GM12878 (cell line): ENCODE data around the gene SLC15A3.

Experiments
- BMI1 ChIP-seq: fragments of 450-650 bp; IDR thresholded peaks from 2 replicates; pipeline ENCODE4 v1.6.1; 2016; ENCODE audit warnings: mild to moderate bottlenecking, moderate library complexity, borderline replicate concordance
- CREB1 ChIP-seq: IDR thresholded peaks from 2 replicates; pipeline ENCODE4 v1.6.1; 2012; ENCODE audit warnings: low read depth, mild to moderate bottlenecking, inconsistent platforms
- CTCF ChIP-seq, 3 experiments: IDR thresholded peaks in 2 of 3; conservative IDR thresholded peaks in 1 of 3; 2 replicates each; pipeline ENCODE4 v1.5.1; 2011; ENCODE audit warnings: low read depth in 3 of 3, low read length in 3 of 3, mild to moderate bottlenecking in 3 of 3, control low read depth in 2 of 3, moderate library complexity in 2 of 3, inconsistent platforms in 1 of 3, mixed read lengths in 1 of 3; ENCODE audit not compliant: control insufficient read depth in 2 of 3, insufficient read depth in 1 of 3; ENCODE audit errors: extremely low read depth in 1 of 3
- DPF2 ChIP-seq: fragments of 450-650 bp; IDR thresholded peaks from 2 replicates; pipeline ENCODE4 v1.6.1; 2017; ENCODE audit warnings: mild to moderate bottlenecking
- MAX ChIP-seq: IDR thresholded peaks from 2 replicates; pipeline ENCODE4 v1.6.1; 2012; ENCODE audit warnings: low read depth, low read length, improper control_type of control experiment
- NFIC ChIP-seq: IDR thresholded peaks from 2 replicates; pipeline ENCODE4 v1.6.1; 2012; ENCODE audit warnings: low read depth, mild to moderate bottlenecking, inconsistent platforms, low read length, moderate library complexity
- POLR2A ChIP-seq: IDR thresholded peaks from 2 replicates; pipeline ENCODE4 v1.6.1; 2011; ENCODE audit warnings: low read depth, mild to moderate bottlenecking, low read length
- RFX5 ChIP-seq: IDR thresholded peaks from 2 replicates; pipeline ENCODE4 v1.6.1; 2011; ENCODE audit warnings: low read depth, low read length, improper control_type of control experiment
- SP1 ChIP-seq: IDR thresholded peaks from one replicate; pipeline ENCODE4 v1.6.1; 2011; ENCODE audit warnings: low read depth, low read length

DNA sequence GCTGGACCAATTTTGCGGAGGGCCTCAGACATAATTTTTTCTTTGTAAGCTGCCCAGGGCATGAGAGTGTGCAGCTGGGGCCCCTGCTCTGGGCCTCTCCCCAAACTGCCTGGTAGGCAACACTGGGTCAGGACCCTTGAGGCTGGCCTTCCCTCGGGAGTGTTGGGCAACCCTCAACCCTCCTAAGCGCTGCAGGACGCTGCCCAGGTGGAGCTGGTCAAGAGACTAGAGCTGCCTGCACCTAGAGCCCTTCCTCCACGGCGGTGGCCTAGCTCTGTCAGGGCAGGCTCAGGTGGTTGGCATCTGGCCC, 28.2 kb downstream of the SLC15A3 start:
- TF ChIP-seq MAX (no peak), CTCF (IDR thresholded peaks at IDR 0.05 in 2 of 3, conservative IDR thresholded peaks at IDR 0.05 in 1 of 3; ENCODE audit: control insufficient read depth in 2 of 3, extremely low read depth in 1 of 3, insufficient read depth in 1 of 3, low read depth in 3 of 3, low read length in 3 of 3) (no peak), BMI1 (no peak), CREB1 (no peak), POLR2A (peak; percentile 35; the same call in 1 of the 2 replicates), NFIC (no peak), RFX5 (no peak), DPF2 (no peak), SP1 (no peak)
